Muscle of leg (tissue), 11 donors: ENCODE data around the gene DYRK3. TPM values are rescaled to one million over a fixed set of nuclear protein-coding genes. Genes with fewer than 3 reads are reported as not detected.
A peak's percentile ranks its signal among the peaks of the same experiment; 100 is the strongest.

ENCODE experiments used
- DNase-seq: peaks from one replicate; pipeline ENCODE4 v3.0.0; 2013
- H3K27ac ChIP-seq: one replicate; pipeline ENCODE4 v1.5.1; 2013; ENCODE audit warnings: mild to moderate bottlenecking, low read length, control low read depth
- H3K27me3 ChIP-seq: one replicate; pipeline ENCODE4 v1.6.1; 2013; ENCODE audit warnings: low read length; ENCODE audit not compliant: control insufficient read depth, insufficient read depth
- H3K36me3 ChIP-seq: one replicate; pipeline ENCODE4 v1.6.1; 2013; ENCODE audit warnings: low read length; ENCODE audit not compliant: control insufficient read depth, insufficient read depth
- H3K4me1 ChIP-seq: one replicate; pipeline ENCODE4 v1.6.1; 2013; ENCODE audit warnings: low read length; ENCODE audit not compliant: control insufficient read depth, insufficient read depth
- H3K4me3 ChIP-seq: one replicate; pipeline ENCODE4 v1.5.1; 2013; ENCODE audit warnings: low read length, control low read depth
- H3K9me3 ChIP-seq: replicated peaks from 2 replicates; pipeline ENCODE4 v1.6.1; 2013; ENCODE audit warnings: low read depth, low read length; ENCODE audit not compliant: control insufficient read depth
- WGBS: methylation state at CpG from one replicate; pipeline ENCODE4 v1.1.5; 2013; ENCODE audit warnings: missing lambda C conversion rate; ENCODE audit not compliant: insufficient coverage; 5-methylcytosine and 5-hydroxymethylcytosine counted together
- polyA plus RNA-seq, 8 donors: library from polyadenylated mRNA; unstranded; fragments of 120-200 nt; gene quantifications; one replicate each; pipeline versions ENCODE4 v1.2.1 to v1.2.3, GENCODE V29; 2013; ENCODE audit warnings: inconsistent platforms in 1 of 8, low replicate concordance in 1 of 8; ENCODE audit not compliant: insufficient read length in 8 of 8, insufficient read depth in 1 of 8
- total RNA-seq: library from RNA; stranded (reverse); fragments of 120-200 nt; gene quantifications from one replicate; pipeline ENCODE4 v1.2.4, GENCODE V29; 2013

DYRK3 gene
- total and polyA plus RNA-seq, 9 donors: 2.5 to 7.3 (median 5.0) TPM

GRCh38 chr1:206658264-206658980 is 23.1 kb downstream of the DYRK3 start:
- WGBS: 26% methylated on average over 10 of the region's 22 CpGs
- peaks cover 63% of the 10 kb centered on the region for H3K4me1 ChIP-seq
- no peaks in the 10 kb centered on the region for H3K9me3 ChIP-seq
- DNase-seq: peak; percentile 80
- H3K4me3 ChIP-seq: no peak overlapping the region
- H3K27ac ChIP-seq: peak overlapping the region; percentile 90
- peaks cover under 1% of the 10 kb centered on the region for H3K27me3 ChIP-seq
- no peaks in the 10 kb centered on the region for H3K36me3 ChIP-seq

- Histone ChIP-seq H3K4me1 (peaks cover 68% of the 10 kb centered on the region), H3K9me3 (no peaks in the 10 kb centered on the region), H3K27me3 (peaks cover 6% of the 10 kb centered on the region), H3K27ac (peak overlapping the region; percentile 90), H3K4me3 (no peak overlapping the region), H3K36me3 (no peaks in the 10 kb centered on the region)
- no peak for DNase-seq
- WGBS: 54% methylated on average over 3 of the region's 7 CpGs
These were observed 23.6 kb downstream of the DYRK3 start for GRCh38 chr1:206658981-206659273.

GRCh38 chr1:206660136-206660535 is 24.8 kb downstream of the DYRK3 start:
- DNase-seq: no peak
- WGBS: 75% methylated on average over 2 of the region's 4 CpGs
- Histone ChIP-seq H3K36me3 (no peaks in the 10 kb centered on the region), H3K4me1 (peaks cover 72% of the 10 kb centered on the region), H3K27ac (peak overlapping the region; percentile 31), H3K9me3 (no peaks in the 10 kb centered on the region), H3K4me3 (no peak overlapping the region), H3K27me3 (peaks cover 6% of the 10 kb centered on the region)

GRCh38 chr1:206661161-206661820 is 26.0 kb downstream of the DYRK3 start:
- H3K27me3 ChIP-seq: peaks cover 6% of the 10 kb centered on the region
- no peaks in the 10 kb centered on the region for H3K9me3 ChIP-seq
- no peak overlapping the region for H3K4me3 ChIP-seq
- DNase-seq: no peak
- H3K4me1 ChIP-seq: peaks cover 63% of the 10 kb centered on the region
- 81% methylated on average over 8 of the region's 11 CpGs for WGBS
- H3K27ac ChIP-seq: no peak overlapping the region
- no peaks in the 10 kb centered on the region for H3K36me3 ChIP-seq

GRCh38 chr1:206662396-206663092 is 27.2 kb downstream of the DYRK3 start:
- Histone ChIP-seq H3K27me3 (peaks cover 6% of the 10 kb centered on the region), H3K36me3 (no peaks in the 10 kb centered on the region), H3K4me3 (no peak overlapping the region), H3K4me1 (peaks cover 51% of the 10 kb centered on the region), H3K27ac (no peak overlapping the region), H3K9me3 (no peaks in the 10 kb centered on the region)
- WGBS: 21% methylated on average over 1 of the region's 3 CpGs
- DNase-seq: no peak

GRCh38 chr1:206663362-206663761 is 28.0 kb downstream of the DYRK3 start:
- H3K27me3 ChIP-seq: peaks cover 6% of the 10 kb centered on the region
- H3K4me3 ChIP-seq: no peak overlapping the region
- no peak for DNase-seq
- peak overlapping the region; percentile 72 for H3K27ac ChIP-seq
- no peaks in the 10 kb centered on the region for H3K36me3 ChIP-seq
- H3K4me1 ChIP-seq: peaks cover 43% of the 10 kb centered on the region
- WGBS: 26% methylated on average over 3 of the region's 5 CpGs
- H3K9me3 ChIP-seq: no peaks in the 10 kb centered on the region

- Histone ChIP-seq H3K9me3 (no peaks in the 10 kb centered on the region), H3K36me3 (no peaks in the 10 kb centered on the region), H3K4me3 (no peak overlapping the region), H3K4me1 (peaks cover 36% of the 10 kb centered on the region), H3K27me3 (peaks cover 6% of the 10 kb centered on the region), H3K27ac (peak overlapping the region; percentile 72)
- 2% methylated on average over 11 of the region's 20 CpGs for WGBS
- peak; percentile 77 for DNase-seq
These were observed 28.7 kb downstream of the DYRK3 start for GRCh38 chr1:206663832-206664652.

- H3K4me3 ChIP-seq: no peak overlapping the region
- no peak overlapping the region for H3K27ac ChIP-seq
- peaks cover 29% of the 10 kb centered on the region for H3K4me1 ChIP-seq
- no peaks in the 10 kb centered on the region for H3K36me3 ChIP-seq
- no CpG with 5 or more reads among the region's 6 CpGs for WGBS
- no peak for DNase-seq
- peaks cover 6% of the 10 kb centered on the region for H3K27me3 ChIP-seq
- no peaks in the 10 kb centered on the region for H3K9me3 ChIP-seq
These were observed 29.4 kb downstream of the DYRK3 start for GRCh38 chr1:206664740-206665139.

GRCh38 chr1:206666031-206666561 is 30.8 kb downstream of the DYRK3 start:
- Histone ChIP-seq H3K4me3 (no peak overlapping the region), H3K4me1 (peaks cover 21% of the 10 kb centered on the region), H3K27ac (no peak overlapping the region), H3K36me3 (no peaks in the 10 kb centered on the region), H3K27me3 (peaks cover 6% of the 10 kb centered on the region), H3K9me3 (no peaks in the 10 kb centered on the region)
- DNase-seq: no peak
- WGBS: 86% methylated on average over 2 of the region's 3 CpGs
